ENCODE results near the gene COL4A2.

DNA sequence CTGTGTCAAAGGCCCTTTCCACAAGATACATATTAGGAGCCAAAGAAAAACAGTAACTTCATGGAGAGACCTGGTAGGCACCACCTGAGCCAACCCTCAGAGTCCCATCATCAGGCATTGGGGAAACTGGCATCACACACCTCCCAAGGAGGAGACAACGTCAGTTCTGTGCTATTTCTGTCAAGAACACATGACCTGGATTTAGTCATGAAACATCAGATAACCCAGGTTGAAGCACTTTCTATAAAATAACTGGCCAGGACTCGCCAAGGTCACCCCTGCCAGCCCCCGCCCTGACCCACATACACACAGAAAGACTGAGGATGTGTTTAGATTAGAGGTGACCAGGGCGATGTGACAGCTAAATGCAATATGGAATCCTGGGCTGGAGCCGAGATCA lies 35.8 kb upstream of the COL4A2 start:
- TF ChIP-seq CTCF (conservative IDR thresholded peaks at IDR 0.05; ENCODE audit: low read depth, low read length) (no peak), EZH2 (IDR thresholded peaks at IDR 0.05; ENCODE audit: low read length, unreplicated experiment) (no peak), EZH2phosphoT487 (IDR thresholded peaks at IDR 0.05; ENCODE audit: borderline replicate concordance, low read length) (no peak)
